Measurements from ENCODE around the gene TCEA2. TPM values are rescaled to one million over a fixed set of nuclear protein-coding genes. Genes with fewer than 3 reads are reported as not detected.
"Not testable (repeated sequence)": the region's sequence is repeated elsewhere in the genome, so short reads cannot be mapped to it uniquely, and the experiment has no call there.

TCEA2 gene
- total RNA-seq, 2 donors from 2014 or later: 45.0 to 69.5 TPM

DNA sequence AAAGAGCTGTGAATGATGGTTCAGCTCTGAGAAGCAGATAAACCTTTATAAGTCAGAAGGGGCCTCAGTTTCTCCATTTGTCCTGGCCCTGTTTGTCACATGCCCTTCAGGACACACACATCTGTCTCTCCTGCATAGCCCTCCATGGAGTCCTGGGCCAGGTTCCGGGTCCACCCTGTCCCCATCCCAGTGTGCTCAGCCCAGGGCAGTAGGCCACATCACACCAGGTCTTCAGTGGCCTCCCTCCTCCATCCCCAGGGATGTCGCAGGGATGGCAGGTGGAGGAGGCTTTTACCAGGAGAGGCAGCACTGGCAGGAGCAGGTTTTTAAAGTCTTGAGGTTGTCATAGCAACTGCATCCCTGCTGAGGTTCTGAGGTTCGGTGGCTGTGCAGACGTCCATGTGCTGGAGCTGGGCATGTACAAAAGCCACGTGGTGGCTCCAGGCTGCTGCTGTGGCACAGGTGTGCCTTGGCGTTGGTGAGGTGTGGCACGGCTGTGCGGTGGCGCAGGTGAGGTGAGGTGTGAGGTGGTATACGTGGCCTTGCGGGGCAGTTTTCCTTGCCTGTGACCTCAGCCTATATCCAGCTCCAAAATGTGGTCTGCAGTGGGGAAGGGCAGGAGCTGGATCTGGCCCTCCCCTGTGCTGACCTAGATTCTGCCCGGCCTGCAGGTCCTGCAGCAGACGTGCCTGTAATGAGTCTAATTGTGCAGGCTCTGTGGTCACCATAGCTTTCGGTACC is 52.3 kb downstream of the TCEA2 start:
- H3K36me3 ChIP-seq: no peaks in the 10 kb centered on the region
- 76% methylated on average over 13 of the region's 14 CpGs for WGBS
- no peaks in the 10 kb centered on the region for H3K4me1 ChIP-seq (replicated peaks)
- TF ChIP-seq, protein P1, sequence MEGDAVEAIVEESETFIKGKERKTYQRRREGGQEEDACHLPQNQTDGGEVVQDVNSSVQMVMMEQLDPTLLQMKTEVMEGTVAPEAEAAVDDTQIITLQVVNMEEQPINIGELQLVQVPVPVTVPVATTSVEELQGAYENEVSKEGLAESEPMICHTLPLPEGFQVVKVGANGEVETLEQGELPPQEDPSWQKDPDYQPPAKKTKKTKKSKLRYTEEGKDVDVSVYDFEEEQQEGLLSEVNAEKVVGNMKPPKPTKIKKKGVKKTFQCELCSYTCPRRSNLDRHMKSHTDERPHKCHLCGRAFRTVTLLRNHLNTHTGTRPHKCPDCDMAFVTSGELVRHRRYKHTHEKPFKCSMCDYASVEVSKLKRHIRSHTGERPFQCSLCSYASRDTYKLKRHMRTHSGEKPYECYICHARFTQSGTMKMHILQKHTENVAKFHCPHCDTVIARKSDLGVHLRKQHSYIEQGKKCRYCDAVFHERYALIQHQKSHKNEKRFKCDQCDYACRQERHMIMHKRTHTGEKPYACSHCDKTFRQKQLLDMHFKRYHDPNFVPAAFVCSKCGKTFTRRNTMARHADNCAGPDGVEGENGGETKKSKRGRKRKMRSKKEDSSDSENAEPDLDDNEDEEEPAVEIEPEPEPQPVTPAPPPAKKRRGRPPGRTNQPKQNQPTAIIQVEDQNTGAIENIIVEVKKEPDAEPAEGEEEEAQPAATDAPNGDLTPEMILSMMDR (IDR thresholded peaks at IDR 0.05): no peak
- TF ChIP-seq POLR2A (IDR thresholded peaks at IDR 0.05): no peak
- TF ChIP-seq POLR2AphosphoS5 (IDR thresholded peaks at IDR 0.05): no peak
- DNase-seq (ENCODE audit: low spot score): no peak
- intact Hi-C loops (cut with DNase I): no loop called here
- H3K4me3 ChIP-seq: no peak overlapping the region
- H3K27ac ChIP-seq: no peak overlapping the region
- H3K27me3 ChIP-seq (replicated peaks; ENCODE audit: insufficient read depth): no peaks in the 10 kb centered on the region
- no peaks in the 10 kb centered on the region for H3K9me3 ChIP-seq

DNA sequence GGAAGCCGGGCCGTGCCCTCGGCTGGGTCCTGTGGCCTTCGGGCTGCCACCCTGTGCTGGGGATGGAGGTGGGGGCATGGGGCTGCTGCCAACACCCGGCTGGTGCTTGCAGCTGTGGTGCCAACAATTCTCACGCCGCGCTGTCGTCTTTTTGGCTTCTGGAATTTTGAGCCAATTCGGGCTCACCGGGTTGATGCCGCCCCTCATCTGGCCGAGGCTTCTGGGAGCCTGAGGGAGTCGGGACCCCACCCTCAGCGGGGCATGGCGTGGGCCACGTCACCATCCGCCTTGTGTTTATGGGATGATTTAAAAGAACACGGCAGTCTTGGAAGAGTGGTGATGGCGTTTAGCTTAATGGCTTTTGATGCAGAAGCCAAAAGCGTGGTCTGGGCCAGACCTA is 53.0 kb downstream of the TCEA2 start:
- no peak overlapping the region for H3K27ac ChIP-seq
- H3K4me3 ChIP-seq: no peak overlapping the region
- H3K36me3 ChIP-seq: no peaks in the 10 kb centered on the region
- no peaks in the 10 kb centered on the region for H3K9me3 ChIP-seq
- intact Hi-C loops (cut with DNase I): no loop called here
- TF ChIP-seq POLR2A (IDR thresholded peaks at IDR 0.05): no peak
- TF ChIP-seq, protein P1 (IDR thresholded peaks at IDR 0.05): no peak
- no peak for TF ChIP-seq POLR2AphosphoS5 (IDR thresholded peaks at IDR 0.05)
- H3K27me3 ChIP-seq (replicated peaks; ENCODE audit: insufficient read depth): no peaks in the 10 kb centered on the region
- WGBS: 69% methylated on average over 21 of the region's 21 CpGs
- no peak for DNase-seq (ENCODE audit: low spot score)
- no peaks in the 10 kb centered on the region for H3K4me1 ChIP-seq (replicated peaks)

DNA sequence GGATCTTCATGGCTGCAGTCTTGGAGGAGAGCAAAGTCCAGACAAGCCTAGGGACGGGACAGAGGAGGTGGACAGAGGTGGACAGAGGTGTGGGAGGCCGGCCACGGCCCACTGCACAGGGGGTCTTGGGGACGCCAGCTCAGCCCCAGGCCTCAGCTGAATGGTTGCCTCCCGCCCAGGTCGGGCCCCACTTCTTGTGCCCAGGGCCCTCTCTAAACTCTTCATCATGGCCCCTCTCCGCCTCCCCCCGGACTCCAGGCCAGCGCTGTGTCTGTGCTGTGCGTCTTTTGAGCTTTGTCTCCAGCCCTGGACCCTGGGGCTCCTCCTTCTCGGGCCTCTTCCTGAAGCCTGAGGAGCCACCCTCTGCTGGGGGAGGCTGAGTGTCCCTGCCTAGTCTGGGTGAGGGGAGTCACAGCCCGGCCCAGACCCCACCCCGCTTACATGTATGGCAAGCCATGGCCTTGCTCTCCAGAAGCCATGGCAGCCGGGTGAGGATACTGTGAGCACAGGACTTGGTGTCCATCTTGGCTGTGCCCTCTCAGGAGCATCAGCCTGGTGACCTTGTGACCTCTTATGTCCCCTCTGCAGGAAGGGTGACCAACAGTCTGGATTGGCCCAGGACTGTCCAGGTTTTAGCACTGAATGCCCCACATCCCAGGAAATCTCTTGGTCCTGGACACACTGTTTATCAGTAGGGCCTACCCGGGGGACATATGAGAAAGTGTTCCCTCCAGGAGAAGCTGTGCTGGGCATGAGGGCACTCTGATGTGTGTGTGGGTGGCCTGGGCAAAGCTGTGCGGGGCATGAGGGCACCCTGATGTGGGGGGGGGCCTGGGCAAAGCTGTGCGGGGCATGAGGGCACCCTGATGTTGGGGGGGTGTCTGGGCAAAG is 53.8 kb downstream of the TCEA2 start:
- intact Hi-C loops (cut with DNase I): no loop called here
- no peak overlapping the region for H3K4me3 ChIP-seq
- no peak for TF ChIP-seq POLR2AphosphoS5 (IDR thresholded peaks at IDR 0.05)
- TF ChIP-seq, protein P1 (IDR thresholded peaks at IDR 0.05): no peak
- TF ChIP-seq POLR2A (IDR thresholded peaks at IDR 0.05): no peak
- WGBS: 80% methylated on average over 14 of the region's 17 CpGs
- no peaks in the 10 kb centered on the region for H3K9me3 ChIP-seq
- no peaks in the 10 kb centered on the region for H3K27me3 ChIP-seq (replicated peaks; ENCODE audit: insufficient read depth)
- no peak overlapping the region for H3K27ac ChIP-seq
- DNase-seq (ENCODE audit: low spot score): no peak
- H3K4me1 ChIP-seq (replicated peaks): no peaks in the 10 kb centered on the region
- no peaks in the 10 kb centered on the region for H3K36me3 ChIP-seq

DNA sequence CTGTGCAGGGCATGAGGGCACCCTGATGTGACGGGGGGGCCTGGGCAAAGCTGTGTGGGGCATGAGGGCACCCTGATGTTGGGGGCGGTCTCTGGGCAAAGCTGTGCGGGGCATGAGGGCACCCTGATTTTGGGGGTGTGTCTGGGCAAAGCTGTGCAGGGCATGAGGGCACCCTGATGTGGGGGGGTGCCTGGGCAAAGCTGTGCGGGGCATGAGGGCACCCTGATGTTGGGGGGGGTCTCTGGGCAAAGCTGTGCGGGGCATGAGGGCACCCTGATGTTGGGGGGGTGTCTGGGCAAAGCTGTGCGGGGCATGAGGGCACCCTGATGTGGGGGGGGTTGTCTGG is 54.4 kb downstream of the TCEA2 start:
- intact Hi-C loops (cut with DNase I); H3K36me3 ChIP-seq; H3K4me1 ChIP-seq (replicated peaks); DNase-seq (ENCODE audit: low spot score); H3K9me3 ChIP-seq; H3K27ac ChIP-seq; H3K27me3 ChIP-seq (replicated peaks; ENCODE audit: insufficient read depth); H3K4me3 ChIP-seq: not testable (repeated sequence)
- WGBS: 90% methylated on average over 2 of the region's 6 CpGs

DNA sequence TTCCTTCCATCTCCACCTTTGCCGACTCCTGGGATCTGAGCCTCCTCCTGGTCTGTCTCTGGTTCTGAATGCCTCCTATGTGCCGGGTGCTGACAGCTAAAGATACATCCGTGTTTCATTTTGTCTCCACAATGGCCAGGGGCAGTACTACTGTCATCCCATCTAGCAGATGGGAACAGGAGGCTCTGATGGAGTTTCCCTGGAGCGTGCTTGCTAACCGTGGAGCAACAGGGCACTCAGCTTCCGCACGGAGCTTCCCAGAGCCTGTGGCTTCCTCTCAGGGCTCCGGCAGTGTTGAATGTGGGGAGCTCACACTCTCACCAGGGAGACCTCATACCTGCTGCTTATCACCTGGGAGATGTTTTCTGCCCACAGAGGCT is 56.3 kb downstream of the TCEA2 start:
- no peak overlapping the region for H3K27ac ChIP-seq
- no peaks in the 10 kb centered on the region for H3K4me1 ChIP-seq (replicated peaks)
- no peak for TF ChIP-seq POLR2AphosphoS5 (IDR thresholded peaks at IDR 0.05)
- intact Hi-C loops (cut with DNase I): no loop called here
- H3K36me3 ChIP-seq: no peaks in the 10 kb centered on the region
- H3K4me3 ChIP-seq: no peak overlapping the region
- WGBS: 82% methylated on average over 8 of the region's 8 CpGs
- DNase-seq (ENCODE audit: low spot score): no peak
- H3K27me3 ChIP-seq (replicated peaks; ENCODE audit: insufficient read depth): no peaks in the 10 kb centered on the region
- H3K9me3 ChIP-seq: no peaks in the 10 kb centered on the region

Data from prostate gland (tissue), 2 donors.